ENCODE data around the gene HS1BP3. TPM values are rescaled to one million over a fixed set of nuclear protein-coding genes. Genes with fewer than 3 reads are reported as not detected.

The HS1BP3 gene
- total and polyA plus RNA-seq, 9 of the 15 experiments (the other 6 are each of a cell fraction or from before 2014, with no cell fraction given) = 0.41 to 8.3 (median 5.9) TPM

DNA sequence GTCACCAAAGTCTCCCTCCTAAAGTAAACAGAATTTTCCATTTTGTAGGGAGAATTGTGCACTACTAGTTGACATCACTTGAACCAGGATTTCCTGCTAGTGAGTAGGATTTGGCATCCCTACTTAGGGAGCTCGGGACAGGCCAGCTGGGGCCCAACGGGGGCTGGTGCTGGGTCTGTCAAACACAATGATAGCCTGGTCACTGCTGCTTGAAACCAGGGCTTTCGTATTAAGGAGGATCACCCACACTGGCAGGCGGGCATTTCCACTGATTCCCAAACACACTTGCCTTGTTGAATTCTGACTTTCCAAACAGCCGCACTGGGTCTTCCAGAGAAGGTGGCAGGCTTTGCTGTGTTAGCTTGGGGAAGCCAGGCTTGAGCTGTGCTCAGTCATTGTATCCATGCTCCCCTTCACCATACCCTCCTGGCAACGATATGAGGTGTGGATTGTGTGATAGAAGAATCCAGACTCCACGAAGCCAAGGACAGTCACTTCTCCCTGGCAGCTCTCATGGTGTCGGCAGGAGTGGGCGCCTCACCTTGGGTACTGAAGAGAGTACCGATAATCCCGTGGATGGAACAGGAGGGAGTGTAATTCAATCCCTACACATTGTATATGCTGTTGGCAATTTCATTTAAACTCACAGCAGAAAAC, 23.5 kb upstream of the HS1BP3 start:
- H3K36me3 ChIP-seq (ENCODE audit: control insufficient read depth, insufficient read depth, low read length) = no peaks in the 10 kb centered on the region
- WGBS (ENCODE audit: insufficient coverage, low coverage, missing lambda C conversion rate) = 11% methylated on average over 11 of the region's 11 CpGs
- H3K27me3 ChIP-seq (ENCODE audit: control insufficient read depth in 2 of 2, insufficient read depth in 2 of 2, low read length in 2 of 2) = peaks cover 9 to 47% of the 10 kb centered on the region in 2 experiments
- H3K4me2 ChIP-seq (ENCODE audit: insufficient read depth, low read length) = no peak overlapping the region
- no peak overlapping the region for H2AFZ ChIP-seq (ENCODE audit: low read depth, low read length)
- ChIA-PET POLR2A (interaction anchor here (1.3 kb wide), 1 partner anchor 11 kb away, joined by 3 read pairs; no protein-coding TSS in a partner anchor), CTCF (ENCODE audit: low intra/inter-chr PET ratio) (no interaction called here)
- no peak for TF ChIP-seq DNMT1 (IDR thresholded peaks at IDR 0.05)
- no peak for TF ChIP-seq PHF21A (IDR thresholded peaks at IDR 0.05; ENCODE audit: borderline replicate concordance, low read depth)
- TF ChIP-seq, protein P1, sequence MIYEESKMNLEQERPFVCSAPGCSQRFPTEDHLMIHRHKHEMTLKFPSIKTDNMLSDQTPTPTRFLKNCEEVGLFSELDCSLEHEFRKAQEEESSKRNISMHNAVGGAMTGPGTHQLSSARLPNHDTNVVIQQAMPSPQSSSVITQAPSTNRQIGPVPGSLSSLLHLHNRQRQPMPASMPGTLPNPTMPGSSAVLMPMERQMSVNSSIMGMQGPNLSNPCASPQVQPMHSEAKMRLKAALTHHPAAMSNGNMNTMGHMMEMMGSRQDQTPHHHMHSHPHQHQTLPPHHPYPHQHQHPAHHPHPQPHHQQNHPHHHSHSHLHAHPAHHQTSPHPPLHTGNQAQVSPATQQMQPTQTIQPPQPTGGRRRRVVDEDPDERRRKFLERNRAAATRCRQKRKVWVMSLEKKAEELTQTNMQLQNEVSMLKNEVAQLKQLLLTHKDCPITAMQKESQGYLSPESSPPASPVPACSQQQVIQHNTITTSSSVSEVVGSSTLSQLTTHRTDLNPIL (CRISPR knock-in tag; IDR thresholded peaks at IDR 0.05) = no peak
- no peak overlapping the region for H3K27ac ChIP-seq (ENCODE audit: extremely low read depth, low read depth, low read length)
- no peaks in the 10 kb centered on the region for H3K9me1 ChIP-seq (ENCODE audit: control insufficient read depth, insufficient read depth, low read length)
- H3K4me1 ChIP-seq (replicated peaks in 1 of 2; ENCODE audit: control insufficient read depth in 2 of 2, insufficient read depth in 2 of 2, low read length in 2 of 2) = peaks cover 0 to 15% of the 10 kb centered on the region in 2 experiments; a peak in 2 of 5 replicates
- intact Hi-C loops (cut with micrococcal nuclease) = no loop called here
- H3K79me2 ChIP-seq (ENCODE audit: control insufficient read depth, insufficient read depth, low read length) = no peaks in the 10 kb centered on the region
- ATAC-seq = no peak
- H3K4me3 ChIP-seq = no peak overlapping the region
- no TSS peak for BruUV-seq (replicated peaks)
- in situ Hi-C loops (cut with MboI) = loop anchor here (25.0 kb wide), 1 partner anchor 588 kb away; no protein-coding TSS in a partner anchor
- H4K20me1 ChIP-seq (replicated peaks; ENCODE audit: control insufficient read depth, insufficient read depth, low read length) = no peaks in the 10 kb centered on the region; the same call in none of the 2 replicates
- no peak for FAIRE-seq
- no peaks in the 10 kb centered on the region for H3K9me3 ChIP-seq (replicated peaks; ENCODE audit: control insufficient read depth, insufficient read depth, low read depth, low read length)
- no peak for DNase-seq (ENCODE audit: extremely low read depth in 1 of 4, low spot score in 3 of 4)
- H3K9ac ChIP-seq (ENCODE audit: insufficient read depth in 1 of 2, low read depth in 2 of 2, low read length in 2 of 2) = no peak overlapping the region
